ENCODE data around the gene FAF1.

DNA sequence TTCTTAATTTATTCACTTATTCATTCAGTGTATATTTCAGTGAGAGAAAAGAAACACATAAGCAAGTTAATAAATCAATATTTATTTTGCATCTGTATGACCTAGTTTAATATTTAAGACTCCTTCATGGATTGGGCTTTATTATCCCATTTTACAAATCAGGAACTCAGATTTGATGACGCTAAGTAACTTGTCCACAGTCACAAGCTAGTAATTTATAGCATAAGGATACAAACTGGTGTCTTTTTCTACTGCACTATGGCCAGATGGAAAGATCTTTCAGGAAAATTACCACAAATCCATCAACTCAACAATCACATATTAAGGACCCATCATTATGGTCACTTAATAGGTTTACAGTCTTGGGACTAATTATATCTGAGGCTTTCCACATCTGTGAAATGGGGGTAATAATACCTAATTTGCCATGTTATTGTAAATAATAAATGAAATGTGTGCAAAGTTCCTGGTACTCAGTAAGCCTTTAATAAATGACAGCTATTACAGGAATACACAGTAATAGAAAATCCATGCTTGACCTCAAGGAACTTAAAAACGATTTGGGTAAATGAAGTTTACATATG, 23.2 kb upstream of the FAF1 start:
- TF ChIP-seq, protein P1, sequence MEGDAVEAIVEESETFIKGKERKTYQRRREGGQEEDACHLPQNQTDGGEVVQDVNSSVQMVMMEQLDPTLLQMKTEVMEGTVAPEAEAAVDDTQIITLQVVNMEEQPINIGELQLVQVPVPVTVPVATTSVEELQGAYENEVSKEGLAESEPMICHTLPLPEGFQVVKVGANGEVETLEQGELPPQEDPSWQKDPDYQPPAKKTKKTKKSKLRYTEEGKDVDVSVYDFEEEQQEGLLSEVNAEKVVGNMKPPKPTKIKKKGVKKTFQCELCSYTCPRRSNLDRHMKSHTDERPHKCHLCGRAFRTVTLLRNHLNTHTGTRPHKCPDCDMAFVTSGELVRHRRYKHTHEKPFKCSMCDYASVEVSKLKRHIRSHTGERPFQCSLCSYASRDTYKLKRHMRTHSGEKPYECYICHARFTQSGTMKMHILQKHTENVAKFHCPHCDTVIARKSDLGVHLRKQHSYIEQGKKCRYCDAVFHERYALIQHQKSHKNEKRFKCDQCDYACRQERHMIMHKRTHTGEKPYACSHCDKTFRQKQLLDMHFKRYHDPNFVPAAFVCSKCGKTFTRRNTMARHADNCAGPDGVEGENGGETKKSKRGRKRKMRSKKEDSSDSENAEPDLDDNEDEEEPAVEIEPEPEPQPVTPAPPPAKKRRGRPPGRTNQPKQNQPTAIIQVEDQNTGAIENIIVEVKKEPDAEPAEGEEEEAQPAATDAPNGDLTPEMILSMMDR (IDR thresholded peaks at IDR 0.05; ENCODE audit: control extremely low read depth in 1 of 3, insufficient read depth in 1 of 3, low read depth in 1 of 3, low read length in 3 of 3), result no peak
- no peak for TF ChIP-seq CEBPB (IDR thresholded peaks at IDR 0.05; ENCODE audit: low read depth, low read length)
- TF ChIP-seq, protein P2, sequence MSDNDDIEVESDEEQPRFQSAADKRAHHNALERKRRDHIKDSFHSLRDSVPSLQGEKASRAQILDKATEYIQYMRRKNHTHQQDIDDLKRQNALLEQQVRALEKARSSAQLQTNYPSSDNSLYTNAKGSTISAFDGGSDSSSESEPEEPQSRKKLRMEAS (IDR thresholded peaks at IDR 0.05), result no peak
- TF ChIP-seq JUN (IDR thresholded peaks at IDR 0.05; ENCODE audit: low read depth, low read length), result no peak
- no peak for TF ChIP-seq POLR2A (IDR thresholded peaks at IDR 0.05; ENCODE audit: control extremely low read depth in 1 of 2, low read depth in 2 of 2, low read length in 2 of 2)
- TF ChIP-seq EP300 (IDR thresholded peaks at IDR 0.05; ENCODE audit: borderline replicate concordance in 1 of 2, low read depth in 2 of 2, low read length in 2 of 2), result no peak
- no peak for TF ChIP-seq SP2 (IDR thresholded peaks at IDR 0.05; ENCODE audit: low read length)

All from H1 (cell line).